ENCODE results near the gene SKIC3. TPM values are rescaled to one million over a fixed set of nuclear protein-coding genes. Genes with fewer than 3 reads are reported as not detected.
A peak's percentile ranks its signal among the peaks of the same experiment; 100 is the strongest.

Gene SKIC3
- total RNA-seq, 1 donor from 2014 or later, result 119 TPM

- peak; percentile 9 for DNase-seq
These were observed 24.4 kb downstream of the SKIC3 start for GRCh38 chr5:95530416-95530815.

DNA sequence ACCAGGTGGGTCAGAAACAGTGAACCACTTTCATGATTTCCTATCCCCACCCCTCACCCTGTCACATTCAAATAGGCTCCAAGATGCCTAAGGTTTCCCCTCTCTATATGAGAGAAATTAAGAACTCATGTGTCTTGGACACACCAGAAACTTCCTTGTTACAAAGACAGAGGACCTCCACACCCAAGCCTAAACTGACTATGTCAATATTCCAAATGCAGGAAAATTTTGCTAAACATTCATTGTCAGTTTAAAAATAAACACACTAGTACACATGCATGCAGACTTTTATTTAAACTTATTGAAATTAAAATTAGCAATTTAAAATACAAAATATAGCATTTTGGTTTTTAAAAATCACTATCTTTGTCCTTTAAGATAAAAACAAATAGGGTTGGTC is 26.2 kb downstream of the SKIC3 start:
- no peak for DNase-seq

- DNase-seq, result no peak
These were observed 27.9 kb downstream of the SKIC3 start for GRCh38 chr5:95526871-95527270.

DNA sequence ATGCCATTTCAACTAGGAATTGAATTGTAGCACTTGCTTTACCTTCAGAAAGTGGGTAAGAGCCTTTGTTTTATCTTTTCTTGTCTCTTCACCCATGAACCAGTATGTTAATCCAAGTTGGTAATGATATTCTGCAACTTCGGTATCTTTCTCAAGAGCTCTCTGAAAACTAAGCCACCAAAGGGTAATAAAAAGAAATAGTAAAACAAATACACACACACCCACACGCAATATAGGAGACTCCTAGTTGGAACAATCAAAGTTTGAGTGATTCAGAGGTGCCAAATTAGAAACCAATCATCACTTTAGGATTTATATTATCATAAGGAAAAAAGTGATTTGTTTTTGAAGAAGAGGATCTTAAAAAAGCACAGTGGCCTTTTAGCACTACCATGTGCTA is 30.4 kb downstream of the SKIC3 start:
- DNase-seq, result no peak

GRCh38 chr5:95520206-95520605 is 34.6 kb downstream of the SKIC3 start:
- no peak for DNase-seq

- no peak for DNase-seq
These were observed 35.1 kb downstream of the SKIC3 start for GRCh38 chr5:95519681-95520080.

DNA sequence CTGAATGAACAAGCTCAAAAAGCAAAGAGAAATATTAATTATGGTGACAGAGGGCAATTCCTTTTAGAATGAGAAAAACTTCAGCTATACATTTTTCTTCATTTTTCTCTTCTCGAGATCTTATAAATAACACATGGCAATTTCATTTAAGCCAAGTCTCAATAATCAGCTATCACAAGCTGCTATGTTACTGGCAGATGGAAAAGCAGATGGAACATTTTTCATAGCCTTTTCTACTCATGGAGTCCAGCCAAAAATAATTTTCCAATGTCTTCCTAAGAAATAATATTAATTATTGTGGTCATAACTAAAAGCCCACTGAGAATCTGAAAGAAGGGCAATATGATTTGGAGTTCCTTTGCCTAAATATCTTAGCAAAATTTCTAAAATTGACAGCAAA is 35.6 kb downstream of the SKIC3 start:
- no peak for DNase-seq

DNA sequence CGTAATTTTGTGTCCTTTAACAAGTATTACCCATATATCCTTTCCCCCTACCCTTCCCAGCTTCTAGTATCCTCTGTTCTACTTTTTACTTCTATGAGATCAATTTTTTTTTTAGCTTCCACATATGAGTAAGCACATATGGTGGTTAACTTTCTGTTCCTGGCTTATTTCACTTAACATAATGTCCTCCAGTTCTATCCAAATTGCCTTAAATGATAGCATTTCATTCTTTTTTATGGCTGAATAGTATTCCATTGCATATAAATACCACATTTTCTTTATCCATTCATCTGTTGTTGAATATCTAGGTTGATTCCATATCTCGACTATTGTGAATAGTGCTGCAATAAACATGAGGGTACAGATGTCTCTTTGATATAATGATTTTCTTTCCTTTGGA is 36.4 kb downstream of the SKIC3 start:
- DNase-seq, result no peak

DNA sequence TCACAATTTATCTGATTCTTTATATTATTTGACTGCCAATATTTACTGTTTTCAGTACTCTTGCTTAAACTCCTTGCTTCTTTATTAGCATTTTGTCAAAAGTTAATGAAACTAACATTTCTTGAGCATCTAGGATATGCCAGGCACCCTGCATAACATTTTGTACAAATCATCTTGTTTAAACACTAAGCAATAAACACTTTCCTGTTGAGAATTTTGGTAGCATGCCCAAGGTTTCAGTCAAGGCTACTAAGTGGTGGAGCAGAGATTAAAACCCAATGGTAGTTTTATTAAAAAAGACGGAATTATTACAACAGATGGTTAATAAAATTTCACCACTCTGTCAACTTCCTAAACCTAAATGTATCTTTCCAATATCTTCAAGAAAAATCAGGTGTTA is 43.2 kb downstream of the SKIC3 start:
- no peak for DNase-seq

- no peak for DNase-seq
These were observed 46.2 kb downstream of the SKIC3 start for GRCh38 chr5:95508550-95508949.

Other genes starting within 250 kb of the SKIC3 start
- not detected in 2 replicates for gene FAM81B, start 163.6 kb downstream of the SKIC3 start, total RNA-seq
- gene ARSK, start 124 bp upstream of the SKIC3 start, total RNA-seq, result 2.7 TPM in 2 replicates
- gene GPR150, start 65.1 kb upstream of the SKIC3 start, total RNA-seq, result 0.05 and 0.17 TPM in 2 replicates
- gene RFESD, start 91.8 kb upstream of the SKIC3 start, total RNA-seq, result 0.34 and 0.70 TPM in 2 replicates
- gene SPATA9, start 128.0 kb upstream of the SKIC3 start, total RNA-seq, result not detected in 2 replicates
- 27.6 and 30.3 TPM in 2 replicates for gene RHOBTB3, start 176.4 kb upstream of the SKIC3 start, total RNA-seq

Measured in dermis blood vessel endothelial cell (primary cell).